Effector memory CD4-positive, alpha-beta T cell (primary cell): ENCODE results near the gene ACE2.

Source experiments
- DNase-seq, 3 donors: peaks; one replicate each; pipeline ENCODE4 v3.0.0-alpha.2; 2020
- H3K27ac ChIP-seq: 2 replicates; pipeline ENCODE4 v1.7.0; 2013; ENCODE audit warnings: mild to moderate bottlenecking, low read length, moderate library complexity; ENCODE audit not compliant: insufficient read depth, poor library complexity, severe bottlenecking
- H3K27me3 ChIP-seq: replicated peaks from 2 replicates; pipeline ENCODE4 v1.7.0; 2013; ENCODE audit warnings: mild to moderate bottlenecking, low read length; ENCODE audit not compliant: insufficient read depth, control insufficient read depth, poor library complexity, severe bottlenecking
- H3K36me3 ChIP-seq: 2 replicates; pipeline ENCODE4 v1.7.0; 2013; ENCODE audit warnings: mild to moderate bottlenecking, low read length, moderate library complexity; ENCODE audit not compliant: control insufficient read depth, insufficient read depth
- H3K4me1 ChIP-seq: 2 replicates; pipeline ENCODE4 v1.7.0; 2013; ENCODE audit warnings: low read length, mild to moderate bottlenecking; ENCODE audit not compliant: control insufficient read depth, insufficient read depth, poor library complexity, severe bottlenecking
- H3K4me3 ChIP-seq: 2 replicates; pipeline ENCODE4 v1.7.0; 2013; ENCODE audit warnings: low read length, low read depth, mild to moderate bottlenecking; ENCODE audit not compliant: insufficient read depth, poor library complexity, severe bottlenecking
- H3K9me3 ChIP-seq: 2 replicates; pipeline ENCODE4 v1.7.0; 2013; ENCODE audit warnings: mild to moderate bottlenecking, low read length, moderate library complexity; ENCODE audit not compliant: control insufficient read depth

The ACE2 gene

DNA sequence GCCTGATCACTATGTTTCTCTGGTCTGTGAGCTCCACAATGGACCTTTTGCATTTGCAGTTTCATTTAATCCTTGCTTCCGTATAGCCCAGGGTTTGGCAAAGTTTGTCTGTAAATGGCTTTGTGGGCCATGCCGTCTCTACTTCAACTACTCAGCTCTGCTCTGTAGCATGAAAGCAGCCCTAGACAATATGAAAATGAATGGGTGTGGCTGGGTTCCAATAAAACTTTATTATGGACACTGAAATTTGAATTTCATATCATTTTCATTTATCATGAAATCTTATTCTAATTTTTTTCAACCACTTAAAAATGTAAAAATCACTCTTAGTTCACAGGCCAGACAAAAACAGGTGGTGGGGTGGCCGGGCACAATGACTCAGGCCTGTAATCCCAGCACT lies 41.5 kb downstream of the ACE2 start:
- Histone ChIP-seq H3K4me1 (no peaks in the 10 kb centered on the region), H3K36me3 (no peaks in the 10 kb centered on the region), H3K27ac (no peak overlapping the region), H3K9me3 (no peaks in the 10 kb centered on the region), H3K4me3 (no peak overlapping the region), H3K27me3 (no peaks in the 10 kb centered on the region)
- DNase-seq, result no peak

DNA sequence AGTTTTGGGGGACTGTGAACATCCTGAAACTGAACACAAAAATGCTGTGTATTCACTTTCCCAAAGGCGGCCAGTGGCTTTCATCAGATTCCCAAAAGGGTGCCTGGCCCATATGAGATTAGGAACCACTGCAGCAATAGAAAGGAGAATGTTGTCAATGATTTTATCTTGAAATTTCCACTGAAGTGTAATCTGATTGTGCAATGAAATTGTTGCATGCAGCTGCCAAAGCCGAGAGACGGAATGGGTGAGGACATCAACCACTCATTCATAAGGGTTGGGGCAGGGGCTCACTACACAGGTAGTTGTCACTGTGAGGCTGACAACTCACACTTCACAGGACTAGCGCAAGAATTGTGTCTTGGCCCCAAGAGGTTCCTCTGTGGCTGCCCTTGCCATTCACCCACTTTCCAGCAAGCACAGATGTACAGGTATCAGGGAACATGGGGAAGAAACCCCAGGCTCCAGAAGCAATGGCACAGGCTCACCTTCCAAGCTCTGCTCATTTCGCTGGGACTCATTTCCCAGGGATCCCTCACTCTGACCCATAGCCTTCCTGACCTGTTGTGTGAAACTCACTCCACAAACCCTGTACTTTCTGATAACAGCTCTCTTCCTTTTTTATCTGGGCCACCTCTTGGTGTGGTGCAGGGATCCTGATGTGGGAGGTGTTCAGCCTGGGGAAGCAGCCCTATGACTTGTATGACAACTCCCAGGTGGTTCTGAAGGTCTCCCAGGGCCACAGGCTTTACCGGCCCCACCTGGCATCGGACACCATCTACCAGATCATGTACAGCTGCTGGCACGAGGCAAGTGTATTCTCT lies 51.4 kb downstream of the ACE2 start:
- no peaks in the 10 kb centered on the region for H3K27me3 ChIP-seq
- H3K9me3 ChIP-seq, result no peaks in the 10 kb centered on the region
- H3K27ac ChIP-seq, result no peak overlapping the region
- DNase-seq, result no peak
- H3K4me3 ChIP-seq, result no peak overlapping the region
- no peaks in the 10 kb centered on the region for H3K36me3 ChIP-seq
- no peaks in the 10 kb centered on the region for H3K4me1 ChIP-seq

DNA sequence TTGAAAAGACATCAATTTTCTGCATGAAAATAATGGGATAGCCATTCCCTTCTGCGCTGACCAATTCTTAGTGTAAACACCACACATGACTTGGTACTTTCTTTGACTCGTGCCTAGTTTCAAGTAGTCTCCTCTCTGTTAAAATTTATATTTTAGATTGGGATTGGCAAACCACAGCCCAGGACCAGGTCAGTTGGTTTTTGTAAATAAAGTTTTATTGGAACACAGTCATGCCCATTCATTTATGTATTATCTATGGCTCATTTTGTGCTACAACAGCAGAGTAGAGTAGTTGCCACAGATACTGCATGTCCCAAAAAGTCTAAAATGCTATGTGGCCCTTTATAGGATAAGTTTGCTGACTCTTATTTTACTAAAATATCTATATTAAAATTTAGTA lies 53.4 kb downstream of the ACE2 start:
- H3K27ac ChIP-seq, result no peak overlapping the region

GRCh38 chrX:15546745-15547144 lies 54.0 kb downstream of the ACE2 start:
- Histone ChIP-seq H3K9me3 (no peaks in the 10 kb centered on the region), H3K4me3 (no peak overlapping the region), H3K4me1 (no peaks in the 10 kb centered on the region), H3K36me3 (no peaks in the 10 kb centered on the region), H3K27ac (no peak overlapping the region), H3K27me3 (no peaks in the 10 kb centered on the region)
- no peak for DNase-seq

More for the DNA sequence above, 53.4 kb downstream of the ACE2 start:
- Histone ChIP-seq H3K27me3 (no peaks in the 10 kb centered on the region), H3K4me1 (no peaks in the 10 kb centered on the region), H3K36me3 (no peaks in the 10 kb centered on the region), H3K4me3 (no peak overlapping the region), H3K9me3 (no peaks in the 10 kb centered on the region)
- DNase-seq, result no peak

DNA sequence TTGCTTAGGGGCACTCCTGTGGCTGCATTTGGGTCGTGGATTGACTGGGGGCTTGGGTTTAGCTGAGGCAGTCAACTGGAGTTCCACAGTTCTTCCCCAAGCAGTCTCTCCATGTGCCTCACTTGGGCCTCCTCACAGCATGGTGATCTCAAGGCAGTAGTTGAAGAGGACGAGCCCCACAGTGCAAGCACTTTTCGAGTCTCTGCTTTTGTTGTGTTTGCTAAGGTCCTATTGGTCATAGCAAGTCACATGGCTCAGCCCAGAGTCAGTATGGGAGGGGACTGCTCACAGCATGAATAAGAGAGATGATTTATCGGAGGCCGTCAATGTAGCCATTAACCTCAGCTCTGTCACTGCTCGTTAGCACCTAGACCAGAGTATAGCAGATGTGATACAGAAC lies 70.4 kb downstream of the ACE2 start:
- Histone ChIP-seq H3K9me3 (no peaks in the 10 kb centered on the region), H3K4me1 (no peaks in the 10 kb centered on the region), H3K36me3 (no peaks in the 10 kb centered on the region), H3K27me3 (no peaks in the 10 kb centered on the region), H3K27ac (no peak overlapping the region), H3K4me3 (no peak overlapping the region)
- no peak for DNase-seq

- Histone ChIP-seq H3K27ac (no peak overlapping the region), H3K27me3 (no peaks in the 10 kb centered on the region), H3K36me3 (no peaks in the 10 kb centered on the region), H3K9me3 (no peaks in the 10 kb centered on the region), H3K4me3 (no peak overlapping the region), H3K4me1 (no peaks in the 10 kb centered on the region)
- no peak for DNase-seq
Measured at GRCh38 chrX:15529165-15529564, 71.6 kb downstream of the ACE2 start.

- H3K36me3 ChIP-seq, result no peaks in the 10 kb centered on the region
- no peak overlapping the region for H3K4me3 ChIP-seq
- no peak for DNase-seq
- no peak overlapping the region for H3K27ac ChIP-seq
- H3K27me3 ChIP-seq, result no peaks in the 10 kb centered on the region
- no peaks in the 10 kb centered on the region for H3K4me1 ChIP-seq
- no peaks in the 10 kb centered on the region for H3K9me3 ChIP-seq
Measured at GRCh38 chrX:15525664-15526416, 74.9 kb downstream of the ACE2 start.

DNA sequence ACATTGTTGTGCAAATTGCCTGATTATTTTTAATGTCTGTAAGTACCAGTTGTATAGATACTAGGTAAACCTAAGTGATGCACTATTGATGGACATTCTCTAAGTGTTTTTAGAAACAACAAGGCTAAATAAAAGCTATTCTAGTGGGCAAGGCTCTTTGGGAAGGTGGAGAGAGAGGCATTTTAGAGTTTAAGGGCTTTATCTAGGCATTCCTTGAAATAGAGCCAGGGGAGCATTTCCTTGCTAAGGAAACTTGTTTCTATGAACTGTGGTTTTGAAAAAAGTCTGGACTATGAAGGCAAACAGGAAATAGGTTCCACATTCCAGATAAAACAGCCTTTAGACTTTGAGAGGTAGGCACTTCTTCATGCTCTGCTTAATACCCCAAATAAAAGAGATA lies 76.3 kb downstream of the ACE2 start:
- no peaks in the 10 kb centered on the region for H3K36me3 ChIP-seq
- no peaks in the 10 kb centered on the region for H3K4me1 ChIP-seq
- H3K9me3 ChIP-seq, result no peaks in the 10 kb centered on the region
- H3K27ac ChIP-seq, result no peak overlapping the region
- H3K27me3 ChIP-seq, result no peaks in the 10 kb centered on the region
- no peak overlapping the region for H3K4me3 ChIP-seq
- DNase-seq, result no peak

- no peaks in the 10 kb centered on the region for H3K36me3 ChIP-seq
- DNase-seq, result no peak
- H3K27me3 ChIP-seq, result no peaks in the 10 kb centered on the region
- H3K4me3 ChIP-seq, result no peak overlapping the region
- no peaks in the 10 kb centered on the region for H3K4me1 ChIP-seq
- no peak overlapping the region for H3K27ac ChIP-seq
- no peaks in the 10 kb centered on the region for H3K9me3 ChIP-seq
Measured at GRCh38 chrX:15523088-15523487, 77.7 kb downstream of the ACE2 start.

DNA sequence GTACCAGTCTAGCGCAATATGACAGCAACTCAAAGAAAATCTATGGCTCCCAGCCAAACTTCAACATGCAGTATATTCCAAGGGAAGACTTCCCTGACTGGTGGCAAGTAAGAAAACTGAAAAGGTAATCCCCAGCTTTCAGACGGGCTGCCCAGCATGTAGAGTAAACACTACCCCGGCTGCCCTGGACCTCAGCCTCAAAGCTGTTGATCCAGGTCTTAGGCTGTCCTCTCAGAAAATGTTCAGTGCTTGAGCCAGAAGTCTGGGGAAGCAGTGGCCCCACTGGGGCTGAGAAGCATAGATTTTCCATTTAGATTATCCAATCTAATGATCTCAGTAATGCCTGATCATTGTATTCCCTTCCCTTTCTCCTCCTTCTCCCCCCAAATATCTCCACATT lies 78.3 kb downstream of the ACE2 start:
- Histone ChIP-seq H3K4me3 (no peak overlapping the region), H3K9me3 (no peaks in the 10 kb centered on the region), H3K36me3 (no peaks in the 10 kb centered on the region), H3K27me3 (no peaks in the 10 kb centered on the region), H3K4me1 (no peaks in the 10 kb centered on the region), H3K27ac (no peak overlapping the region)
- DNase-seq, result no peak
